CD4-positive, alpha-beta T cell treated with Interferon gamma for 1 hour (primary cell): ENCODE results near the gene CFAP54.

Source experiments
- DNase-seq: peaks from one replicate; pipeline ENCODE4 v3.0.0-alpha.2; 2020

The CFAP54 gene

GRCh38 chr12:96902076-96902475 lies 412.7 kb downstream of the CFAP54 start:
- no peak for DNase-seq

- DNase-seq: no peak
Measured at GRCh38 chr12:96906498-96906848, 417.1 kb downstream of the CFAP54 start.

GRCh38 chr12:96906849-96907670 lies 417.7 kb downstream of the CFAP54 start, which contains the start of gene NEDD1:
Gene NEDD1, plus strand, starts transcription at chr12:96907257. Its CDS starts 2,503 bp downstream, at chr12:96909760.
- peak; percentile 84 for DNase-seq

- peak; percentile 1 for DNase-seq
Measured at GRCh38 chr12:96907671-96908422, 418.5 kb downstream of the CFAP54 start.

GRCh38 chr12:96908423-96908675 lies 419.0 kb downstream of the CFAP54 start:
- no peak for DNase-seq

- no peak for DNase-seq
Measured at GRCh38 chr12:96912261-96912660, 422.9 kb downstream of the CFAP54 start.

GRCh38 chr12:96912943-96913342 lies 423.6 kb downstream of the CFAP54 start:
- DNase-seq: no peak

- no peak for DNase-seq
Measured at GRCh38 chr12:96919510-96920210, 430.3 kb downstream of the CFAP54 start.
